Skin epidermis (tissue), 12 donors: ENCODE results near the gene GNMT.
"Not testable (repeated sequence)": the region's sequence is repeated elsewhere in the genome, so short reads cannot be mapped to it uniquely, and the experiment has no call there.

Experiments used
- H3K27ac ChIP-seq, 21 experiments: fragments of 200-600 bp; sonication (generic) in 11 of 21; one replicate each; pipeline ENCODE4 v1.5.0; 2020; ENCODE audit warnings: mild to moderate bottlenecking in 3 of 21, inconsistent platforms in 2 of 21, moderate library complexity in 2 of 21
- H3K4me3 ChIP-seq, 7 experiments: fragments of 200-600 bp; sonication (generic) in 2 of 7; one replicate each; pipeline ENCODE4 v1.5.0; 2020; ENCODE audit warnings: inconsistent platforms in 2 of 7, mild to moderate bottlenecking in 2 of 7, moderate library complexity in 1 of 7

GNMT gene

DNA sequence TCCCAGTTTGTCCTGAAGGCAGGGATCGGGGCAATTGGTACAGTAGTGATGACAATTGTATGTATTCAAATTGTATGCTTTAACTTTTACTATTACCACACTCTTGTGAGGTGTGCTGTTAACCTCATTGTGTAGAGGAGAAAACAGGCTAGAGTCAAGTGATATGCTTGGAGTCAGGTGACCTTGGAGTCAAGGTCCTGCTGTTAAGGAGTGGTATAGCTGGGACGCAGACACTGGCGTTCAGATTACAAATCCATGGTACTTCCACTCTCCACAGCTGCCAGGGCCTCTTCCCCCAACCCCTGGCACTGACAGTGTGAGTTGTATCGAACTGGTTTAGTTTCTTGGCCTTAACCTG lies 20.8 kb upstream of the GNMT start:
- Histone ChIP-seq H3K27ac (no peak overlapping the region), H3K4me3 (no peak overlapping the region)

DNA sequence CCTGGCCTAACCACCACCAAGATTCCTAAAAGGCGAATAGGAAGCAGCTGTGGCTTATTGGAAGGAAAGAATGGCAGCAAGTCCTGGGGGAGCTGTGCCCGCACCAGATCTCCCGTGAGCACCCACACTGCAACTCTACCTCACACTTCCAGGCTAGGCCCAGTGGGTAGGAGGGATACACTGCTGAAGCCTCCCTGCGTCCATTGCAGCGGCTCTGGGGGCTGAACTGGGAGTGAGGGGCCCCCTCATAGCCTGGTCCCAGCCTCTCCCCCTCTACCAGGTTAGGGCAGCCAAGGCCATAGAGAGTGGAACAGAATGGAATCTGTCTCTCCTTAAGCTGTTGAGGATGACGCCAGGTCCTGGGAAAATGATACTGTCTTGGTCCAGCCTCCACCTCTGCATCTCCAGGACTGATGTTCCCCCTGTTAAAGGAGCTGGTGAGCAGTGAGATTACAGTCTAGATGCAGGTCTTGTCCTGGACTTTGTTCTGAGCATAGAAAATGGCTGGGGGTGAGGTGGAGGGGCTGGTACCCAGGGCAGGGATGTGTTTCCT lies 20.0 kb upstream of the GNMT start:
- Histone ChIP-seq H3K27ac (no peak overlapping the region), H3K4me3 (no peak overlapping the region)

DNA sequence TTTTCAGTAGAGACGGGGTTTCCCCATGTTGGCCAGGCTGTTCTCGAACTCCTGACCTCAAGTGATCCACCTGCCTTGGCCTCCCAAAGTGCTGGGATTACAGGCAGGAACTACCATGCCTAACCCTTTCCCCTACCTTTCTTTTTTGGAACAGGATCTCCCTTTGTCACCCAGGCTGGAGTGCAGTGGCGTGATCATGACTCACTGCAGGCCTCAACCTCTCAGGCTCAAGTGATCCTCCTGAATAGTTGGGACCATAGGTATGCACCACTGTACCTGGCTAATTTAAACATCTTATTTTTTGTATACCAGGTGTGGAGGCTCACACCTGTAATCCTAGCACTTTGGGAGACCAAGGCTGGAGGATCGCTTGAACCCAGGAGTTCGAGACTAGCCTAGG lies 19.2 kb upstream of the GNMT start:
- not testable (repeated sequence) for H3K27ac ChIP-seq

DNA sequence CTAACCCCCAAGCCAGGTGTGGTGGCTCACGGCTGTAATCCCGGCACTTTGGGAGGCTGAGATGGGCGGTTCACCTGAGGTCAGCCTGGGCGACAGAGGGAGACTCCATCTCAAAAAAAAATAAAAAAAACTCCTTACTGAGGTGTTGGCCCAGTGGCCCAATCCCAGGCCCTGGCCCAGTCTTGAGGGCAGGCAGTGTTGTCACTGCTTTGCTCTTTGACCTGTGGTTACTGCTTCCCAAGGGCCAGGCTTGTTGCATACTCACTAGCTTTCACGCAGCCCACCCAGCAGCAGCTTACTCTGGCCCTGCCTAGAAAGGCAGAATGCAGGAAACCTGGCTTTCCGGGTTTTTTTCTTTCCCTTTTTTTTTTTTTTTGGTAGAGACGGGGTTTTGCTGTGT lies 18.1 kb upstream of the GNMT start:
- Histone ChIP-seq H3K27ac (no peak overlapping the region), H3K4me3 (no peak overlapping the region)

More for the DNA sequence above, 19.2 kb upstream of the GNMT start:
- not testable (repeated sequence) for H3K4me3 ChIP-seq

DNA sequence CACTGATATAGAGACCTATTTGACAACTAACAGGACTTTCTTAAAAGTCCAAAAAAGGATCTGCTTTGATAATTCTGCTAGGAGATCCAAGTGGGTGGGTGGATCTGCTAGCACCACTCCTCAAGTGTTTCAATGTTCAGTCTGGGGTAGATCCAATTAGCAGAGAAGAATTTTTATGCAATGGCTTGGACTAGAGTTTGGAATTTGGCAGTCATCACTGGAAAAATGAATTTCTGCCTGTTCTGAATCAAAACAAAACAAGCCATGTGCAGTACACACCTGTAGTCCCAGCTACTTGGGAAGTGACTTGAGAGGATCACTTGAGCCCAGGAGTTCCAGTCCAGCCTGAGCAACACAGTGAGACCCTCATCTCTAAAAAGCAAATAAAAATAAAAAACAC lies 12.6 kb upstream of the GNMT start:
- Histone ChIP-seq H3K27ac (no peak overlapping the region), H3K4me3 (no peak overlapping the region)

DNA sequence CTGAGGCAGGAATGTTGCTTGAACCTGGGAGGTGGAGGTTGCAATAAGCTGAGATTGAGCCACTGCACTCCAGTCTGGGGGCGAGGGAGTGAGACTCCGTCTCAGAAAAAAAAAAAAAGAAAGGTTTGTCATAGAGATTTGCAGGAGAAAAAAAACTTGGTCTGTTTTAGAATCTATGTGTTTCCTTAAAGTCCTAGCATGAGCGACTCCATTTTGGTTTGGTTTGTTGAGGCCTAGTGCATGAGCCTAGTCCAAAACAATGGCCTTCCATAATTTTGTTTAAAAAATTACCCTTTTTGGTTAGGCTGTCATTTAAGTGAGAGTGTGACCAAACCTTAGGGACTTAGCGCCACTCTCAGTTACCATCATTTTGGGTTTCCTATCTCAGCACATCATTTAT lies 8.2 kb upstream of the GNMT start:
- no peak overlapping the region for H3K27ac ChIP-seq
- H3K4me3 ChIP-seq, result no peak overlapping the region

DNA sequence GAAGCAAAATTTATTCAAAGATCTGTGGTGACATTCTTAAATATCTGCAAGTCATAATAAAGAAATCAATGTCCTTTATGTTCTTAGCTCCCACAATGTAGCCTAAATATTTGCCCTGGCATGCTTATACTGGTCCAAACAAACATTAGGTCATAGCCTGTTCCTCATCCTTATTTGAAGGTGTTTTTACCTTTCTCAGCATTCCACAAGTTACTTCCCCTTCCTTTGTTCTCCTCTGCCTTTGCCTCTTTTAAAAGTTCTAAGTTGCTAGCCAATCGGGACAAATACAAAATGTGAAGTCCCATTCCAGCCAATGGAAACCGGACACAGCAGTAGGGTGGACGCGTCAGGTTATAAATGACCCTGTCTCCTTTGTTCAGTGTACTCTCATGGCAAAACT lies 6.1 kb upstream of the GNMT start:
- H3K27ac ChIP-seq, H3K4me3 ChIP-seq: not testable (repeated sequence)

DNA sequence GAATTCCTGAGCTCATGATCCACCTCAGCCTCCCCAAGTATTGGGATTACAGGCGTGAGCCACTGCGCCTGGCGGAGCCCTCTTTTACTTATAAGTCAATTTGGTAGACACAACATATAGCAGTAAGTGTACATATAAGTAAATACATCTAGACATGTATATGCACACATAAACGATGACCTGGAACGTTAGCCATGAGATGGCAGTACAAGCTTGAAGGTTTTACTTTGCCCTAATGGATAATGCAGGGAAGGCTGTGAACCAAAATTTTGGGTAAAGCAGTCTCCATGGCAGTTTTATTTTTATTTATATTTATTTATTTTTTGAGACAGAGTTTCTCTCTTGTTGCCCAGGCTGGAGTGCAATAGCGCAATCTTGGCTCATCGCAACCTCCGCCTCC lies 2.4 kb upstream of the GNMT start:
- Histone ChIP-seq H3K27ac (no peak overlapping the region), H3K4me3 (no peak overlapping the region)

DNA sequence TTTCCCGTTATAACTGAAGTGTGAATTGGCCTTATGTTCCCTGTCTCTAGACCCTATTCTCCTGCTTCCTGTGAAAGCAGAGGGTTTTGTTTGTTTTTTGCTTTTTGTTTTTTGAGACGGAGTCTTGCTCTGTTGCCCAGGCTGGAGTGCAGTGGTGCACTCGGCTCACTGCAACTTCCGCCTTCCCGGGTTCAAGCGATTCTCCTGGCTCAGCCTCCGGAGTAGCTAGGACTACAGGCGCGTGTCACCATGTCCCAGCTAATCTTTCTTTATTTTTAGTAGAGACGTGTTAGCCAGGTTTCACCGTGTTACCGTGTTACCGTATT lies 674 bp upstream of the GNMT start:
- peak overlapping the region in 6 of 7 experiments; percentile 20 to 48 (median 37) for H3K4me3 ChIP-seq
- no peak overlapping the region for H3K27ac ChIP-seq

DNA sequence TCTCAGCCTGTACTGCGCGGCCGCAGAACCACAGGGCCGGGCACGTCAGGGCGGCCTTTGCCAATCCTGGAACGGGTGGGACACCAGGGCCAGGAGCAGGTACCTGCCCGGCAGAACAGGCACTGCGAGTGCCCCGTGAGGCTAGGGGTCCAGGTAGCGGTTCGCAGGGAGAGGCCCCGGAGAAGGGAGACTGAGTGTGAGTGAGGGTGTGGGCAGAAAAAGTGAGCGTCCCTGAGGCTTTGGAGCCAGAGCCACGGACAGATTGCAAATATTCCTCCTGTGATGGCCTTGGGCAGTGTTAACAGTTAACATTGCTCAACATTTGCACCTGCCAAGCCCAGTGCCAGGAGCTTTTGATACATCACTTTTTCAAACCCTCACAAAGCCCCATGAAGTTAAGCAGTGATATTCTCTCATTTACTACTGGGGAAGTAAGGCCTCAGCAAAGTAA lies 491 bp downstream of the GNMT start:
- H3K27ac ChIP-seq, result peak overlapping the region in 3 of 21 experiments; percentile 16 to 71 (median 53)
- peak overlapping the region; percentile 20 to 48 (median 35) for H3K4me3 ChIP-seq

DNA sequence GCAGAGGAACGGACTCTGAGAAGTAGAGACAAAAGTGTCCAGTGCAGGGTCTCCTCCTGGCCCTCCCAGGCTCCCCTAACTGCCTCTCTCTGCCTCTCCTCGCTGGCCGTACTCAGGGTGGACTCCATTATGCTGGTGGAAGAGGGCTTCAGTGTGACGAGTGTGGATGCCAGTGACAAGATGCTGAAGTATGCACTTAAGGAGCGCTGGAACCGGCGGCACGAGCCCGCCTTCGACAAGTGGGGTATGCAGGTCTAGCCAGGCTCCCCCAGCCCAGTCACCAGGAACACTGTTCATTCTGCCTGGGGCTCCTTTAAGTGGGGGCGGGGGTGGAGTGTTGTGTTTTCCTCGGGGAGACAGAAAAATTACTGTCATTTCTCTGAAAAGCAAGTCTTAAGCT lies 1.5 kb downstream of the GNMT start:
- Histone ChIP-seq H3K27ac (no peak overlapping the region), H3K4me3 (no peak overlapping the region)

DNA sequence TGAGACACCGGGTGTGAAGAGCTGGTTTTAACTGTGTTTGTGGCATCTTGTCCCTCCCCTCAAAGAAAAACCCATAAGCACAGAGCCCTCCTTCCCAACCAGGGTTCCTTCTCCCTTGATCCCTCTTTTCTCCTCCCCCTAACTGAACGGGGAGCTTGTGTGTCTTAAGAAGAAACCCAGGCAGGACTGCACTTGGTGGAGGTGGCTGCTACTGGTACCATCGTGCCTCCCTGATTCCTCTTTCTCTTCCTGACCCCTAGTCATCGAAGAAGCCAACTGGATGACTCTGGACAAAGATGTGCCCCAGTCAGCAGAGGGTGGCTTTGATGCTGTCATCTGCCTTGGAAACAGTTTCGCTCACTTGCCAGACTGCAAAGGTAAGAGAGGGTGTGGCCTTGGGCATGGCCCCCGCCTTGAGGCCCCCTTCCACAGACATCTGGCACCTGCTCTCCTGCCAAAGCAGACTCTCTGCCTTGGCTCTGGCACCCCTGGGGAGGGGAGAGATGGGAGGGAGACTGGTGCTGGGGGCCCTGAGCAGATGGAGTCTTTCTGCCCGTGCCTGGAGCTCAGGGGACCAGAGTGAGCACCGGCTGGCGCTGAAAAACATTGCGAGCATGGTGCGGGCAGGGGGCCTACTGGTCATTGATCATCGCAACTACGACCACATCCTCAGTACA lies 2.1 kb downstream of the GNMT start:
- H3K27ac ChIP-seq, result no peak overlapping the region

DNA sequence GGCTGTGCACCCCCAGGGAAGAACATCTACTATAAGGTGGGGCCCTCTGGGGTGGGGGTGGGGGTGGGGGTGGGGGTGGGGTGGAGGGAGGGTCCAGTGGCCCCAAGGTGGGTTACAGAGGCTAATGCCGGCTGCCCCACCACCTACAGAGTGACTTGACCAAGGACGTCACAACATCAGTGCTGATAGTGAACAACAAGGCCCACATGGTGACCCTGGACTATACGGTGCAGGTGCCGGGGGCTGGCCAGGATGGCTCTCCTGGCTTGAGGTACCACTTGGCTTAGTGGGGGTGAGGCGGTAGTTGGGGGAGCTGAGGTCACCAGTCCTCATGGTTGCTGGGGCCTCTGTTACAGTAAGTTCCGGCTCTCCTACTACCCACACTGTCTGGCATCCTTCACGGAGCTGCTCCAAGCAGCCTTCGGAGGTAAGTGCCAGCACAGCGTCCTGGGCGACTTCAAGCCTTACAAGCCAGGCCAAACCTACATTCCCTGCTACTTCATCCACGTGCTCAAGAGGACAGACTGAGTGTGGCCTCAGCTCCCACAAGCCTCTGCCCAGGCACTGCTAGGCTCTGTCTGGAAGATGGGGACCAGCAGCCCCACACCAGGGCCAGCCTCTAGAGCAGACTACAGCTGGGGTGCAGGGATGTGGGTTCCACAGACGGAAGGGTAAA lies 2.8 kb downstream of the GNMT start:
- no peak overlapping the region for H3K27ac ChIP-seq
- H3K4me3 ChIP-seq, result no peak overlapping the region

More for the DNA sequence above, 2.1 kb downstream of the GNMT start:
- H3K4me3 ChIP-seq, result no peak overlapping the region

DNA sequence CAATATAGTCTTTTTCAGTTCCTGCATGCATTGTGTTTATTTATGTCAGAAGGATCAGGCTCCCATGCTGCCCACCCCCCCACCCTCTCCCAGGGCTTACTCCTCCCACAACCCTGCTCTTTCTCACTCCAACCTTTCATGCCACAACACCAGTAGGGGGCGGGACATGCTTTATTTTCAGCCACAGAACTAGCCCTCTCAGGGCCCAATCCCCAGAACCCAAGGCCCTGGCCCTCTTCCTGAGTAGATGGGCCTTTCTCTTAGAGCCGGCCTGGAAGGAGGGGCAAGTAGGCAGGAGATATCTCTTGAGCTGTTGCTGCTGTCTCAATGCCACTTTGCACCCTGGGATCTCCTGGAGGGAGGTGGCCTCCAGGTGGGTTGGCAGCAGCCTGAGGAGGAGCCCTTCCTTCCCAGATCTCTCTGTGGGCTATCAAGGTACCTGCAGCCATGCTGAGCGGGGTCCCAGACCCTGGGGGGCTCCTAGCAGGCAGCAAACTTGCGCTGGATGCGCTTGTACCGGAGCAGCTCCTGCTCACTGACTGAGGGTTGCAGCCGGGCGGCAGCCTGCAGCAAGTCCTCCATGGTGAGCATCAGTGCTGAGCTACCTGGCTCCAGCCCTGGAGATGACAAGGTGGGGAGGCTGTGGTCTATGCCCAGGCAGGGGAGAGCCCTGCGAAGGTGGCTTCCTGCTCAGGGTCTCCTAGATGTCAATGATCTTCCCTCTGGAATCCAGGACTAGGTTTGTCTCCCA lies 3.5 kb downstream of the GNMT start:
- Histone ChIP-seq H3K27ac (no peak overlapping the region), H3K4me3 (no peak overlapping the region)

DNA sequence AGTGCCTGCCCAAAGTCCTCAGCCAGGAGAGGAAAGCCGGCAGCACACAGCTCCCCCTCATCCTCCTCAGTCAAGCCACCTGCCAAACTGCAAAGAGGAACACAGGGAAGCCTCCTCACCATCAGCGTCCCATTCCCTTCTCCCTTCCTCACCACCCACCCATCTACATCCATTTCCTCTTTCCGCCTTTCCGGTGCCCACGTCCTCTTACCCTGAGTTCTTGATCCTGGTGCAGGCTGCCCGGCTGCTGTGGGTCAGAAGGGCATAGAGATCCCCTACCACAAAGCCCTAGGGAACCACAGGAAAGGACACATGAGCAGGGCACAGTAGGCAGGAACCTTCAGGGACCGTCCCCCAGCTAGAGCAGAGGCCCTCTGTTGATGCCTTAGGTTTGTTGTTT lies 6.0 kb downstream of the GNMT start:
- no peak overlapping the region for H3K4me3 ChIP-seq
- H3K27ac ChIP-seq, result no peak overlapping the region

DNA sequence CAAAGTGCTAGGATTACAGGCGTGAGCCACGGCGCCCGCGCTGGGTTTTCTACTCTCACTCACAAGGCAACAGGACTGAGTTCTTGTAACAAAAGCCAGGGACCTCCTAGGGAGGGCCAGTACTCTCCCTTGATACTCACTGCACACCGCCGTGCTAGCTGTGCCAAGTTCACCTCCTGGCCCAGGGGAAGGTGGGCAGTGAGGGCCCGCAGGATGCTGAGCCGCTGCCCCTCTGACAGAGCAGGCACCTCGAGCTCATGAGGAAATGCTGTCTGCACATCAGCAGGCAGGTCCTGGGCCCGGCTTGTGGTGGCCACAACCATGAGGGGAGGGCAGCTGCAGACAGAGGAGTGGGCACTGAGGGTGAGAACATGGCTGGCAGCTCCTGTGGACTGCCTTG lies 6.7 kb downstream of the GNMT start:
- Histone ChIP-seq H3K27ac (no peak overlapping the region), H3K4me3 (no peak overlapping the region)

DNA sequence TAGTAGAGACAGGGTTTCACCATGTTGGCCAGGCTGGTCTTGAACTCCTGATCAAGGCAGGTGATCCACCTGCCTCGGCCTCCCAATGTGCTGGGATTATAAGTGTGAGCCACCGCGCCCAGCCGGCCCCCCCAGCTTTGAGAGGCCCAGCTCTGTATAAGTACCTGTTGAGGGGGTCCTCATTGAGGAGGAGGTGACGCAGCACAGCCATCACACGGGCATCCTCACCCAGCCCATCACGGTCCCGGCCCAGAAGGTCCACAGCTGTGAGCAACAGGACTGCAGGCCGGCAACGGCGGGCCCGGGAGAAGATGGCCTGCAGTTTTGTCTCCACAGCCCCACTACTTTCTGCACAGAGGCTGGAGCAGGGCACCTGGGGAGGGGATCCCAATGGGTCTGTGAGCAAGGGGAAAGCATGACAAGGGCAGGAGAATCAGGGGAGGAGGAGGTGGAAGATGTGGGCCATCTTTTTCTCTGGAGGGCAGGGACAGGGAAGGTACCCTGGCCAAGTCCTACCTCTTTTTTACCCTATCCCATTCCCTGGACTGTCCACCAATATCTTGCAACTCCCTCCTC lies 7.7 kb downstream of the GNMT start:
- H3K27ac ChIP-seq, result no peak overlapping the region
- no peak overlapping the region for H3K4me3 ChIP-seq

DNA sequence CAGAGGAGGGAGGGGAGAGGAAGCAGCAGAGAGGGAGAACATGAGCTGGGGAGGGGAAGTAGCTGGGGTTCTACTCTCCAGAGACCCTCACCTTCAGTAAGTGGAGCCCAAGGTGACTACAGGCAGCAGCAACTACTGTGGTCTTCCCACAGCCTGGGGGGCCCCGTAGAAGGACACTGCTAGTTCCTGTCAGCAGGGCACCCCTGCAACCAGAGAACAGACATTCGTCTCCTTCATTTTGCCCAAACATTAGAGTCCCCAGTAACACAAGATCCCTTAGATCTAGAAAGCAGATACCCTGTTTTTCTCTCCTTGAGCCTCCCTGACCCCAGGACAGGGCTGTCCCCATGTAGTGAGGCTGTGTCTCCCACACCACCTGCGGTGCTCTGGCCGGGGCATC lies 8.2 kb downstream of the GNMT start:
- Histone ChIP-seq H3K4me3 (no peak overlapping the region), H3K27ac (no peak overlapping the region)

DNA sequence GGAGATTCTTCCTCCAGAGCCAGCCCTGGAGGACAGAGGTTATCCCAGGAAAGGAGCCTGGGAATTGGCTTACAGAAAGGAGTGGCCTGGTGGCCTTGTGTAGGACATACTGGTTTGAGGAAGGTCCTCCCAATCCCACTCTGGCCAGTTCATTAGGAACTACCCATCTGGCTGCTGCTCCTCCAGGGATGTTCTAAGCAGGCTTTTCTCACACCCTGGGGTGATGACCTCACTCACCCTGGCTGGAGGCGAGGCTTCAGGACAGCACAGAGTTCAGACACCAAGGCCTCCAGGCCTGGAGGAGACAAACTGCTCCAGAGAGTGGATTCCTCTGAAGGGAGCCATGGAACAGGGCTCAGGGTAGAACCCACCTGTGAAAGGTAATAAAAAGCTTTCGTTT lies 8.9 kb downstream of the GNMT start:
- H3K4me3 ChIP-seq, result no peak overlapping the region
- no peak overlapping the region for H3K27ac ChIP-seq

DNA sequence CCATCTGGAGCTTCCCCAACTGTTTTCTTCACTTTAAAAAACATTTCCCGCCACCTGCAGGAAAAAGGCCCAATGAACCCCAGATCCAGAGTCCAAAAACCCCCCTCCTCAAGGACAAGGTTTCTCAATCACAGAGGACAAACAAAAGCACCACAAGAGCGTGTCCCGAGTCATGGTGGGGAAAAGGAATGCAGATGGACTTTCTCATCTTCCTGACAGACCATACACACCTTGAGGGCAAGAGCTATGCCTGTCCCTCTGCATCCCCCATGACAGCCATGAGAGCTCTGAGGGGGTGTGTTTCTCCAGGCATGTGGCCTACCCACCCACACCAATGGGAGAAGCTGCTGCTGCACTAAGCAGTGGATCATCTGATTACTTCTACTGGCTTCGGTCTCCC lies 9.4 kb downstream of the GNMT start:
- Histone ChIP-seq H3K27ac (no peak overlapping the region), H3K4me3 (no peak overlapping the region)
